Breast epithelium (tissue), 3 donors: ENCODE results near the gene GOLGA7B.

ENCODE experiments used
- CTCF ChIP-seq, 3 donors: fragments of 450-650 bp; IDR thresholded peaks; one replicate each; pipeline ENCODE4 v1.5.1; 2016 to 2017; ENCODE audit warnings: antibody characterized with exemption in 3 of 3, mild to moderate bottlenecking in 3 of 3, moderate library complexity in 3 of 3
- POLR2AphosphoS5 ChIP-seq, 3 donors: sonication (generic); formaldehyde crosslinking; IDR thresholded peaks; one replicate each; pipeline ENCODE4 v1.6.1; 2017; ENCODE audit warnings: antibody characterized with exemption in 3 of 3

- TF ChIP-seq POLR2AphosphoS5 (IDR thresholded peaks at IDR 0.05): no peak
- no peak for TF ChIP-seq CTCF (IDR thresholded peaks at IDR 0.05)
These were observed 6.4 kb upstream of the GOLGA7B start for GRCh38 chr10:97843281-97843671.
